ENCODE data around the gene SEC16B.
"Not testable (repeated sequence)": the region's sequence is repeated elsewhere in the genome, so short reads cannot be mapped to it uniquely, and the experiment has no call there.

The SEC16B gene

DNA sequence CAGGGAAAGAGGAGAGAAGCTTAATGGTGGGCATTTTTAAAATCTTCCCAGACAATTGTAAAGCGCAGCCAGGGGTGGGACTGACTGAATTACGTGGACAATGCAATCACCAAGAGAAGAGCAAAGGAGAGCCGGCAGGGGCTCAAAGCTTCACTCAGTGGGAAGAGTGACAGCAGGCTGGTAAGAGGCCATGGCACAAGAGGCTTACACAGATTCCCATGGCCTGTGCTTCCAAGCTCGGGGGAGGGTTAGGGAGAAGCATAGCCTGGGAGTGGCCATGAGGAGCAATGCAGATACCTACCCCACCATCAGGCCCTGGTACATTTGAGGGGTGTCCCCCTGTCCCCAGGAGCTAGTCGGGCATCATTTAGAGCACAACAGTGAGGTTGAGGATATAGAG lies 27.1 kb upstream of the SEC16B start:
- Histone ChIP-seq H3K36me3 (ENCODE audit: control insufficient read depth in 2 of 2, insufficient read depth in 1 of 2, low read length in 2 of 2) (no peaks in the 10 kb centered on the region), H3K4me3 (ENCODE audit: low read depth, low read length) (no peak overlapping the region), H3K27ac (ENCODE audit: extremely low read depth, low read depth, low read length) (no peak overlapping the region), H3K9me3 (ENCODE audit: control insufficient read depth, insufficient read depth, low read depth, low read length) (no peaks in the 10 kb centered on the region), H3K4me1 (ENCODE audit: control insufficient read depth, insufficient read depth, low read length) (no peaks in the 10 kb centered on the region)
- ChIA-PET CTCF (interaction anchor here (1.3 kb wide), 1 partner anchor 35 kb away, joined by 3 read pairs; no protein-coding TSS in a partner anchor), POLR2A (no interaction called here)
- TF ChIP-seq HOXA7 (CRISPR knock-in tag; IDR thresholded peaks at IDR 0.05; ENCODE audit: borderline replicate concordance): no peak
- no peak for TF ChIP-seq ZNF155 (tag by site-specific recombination; IDR thresholded peaks at IDR 0.05)
- TF ChIP-seq, protein P1, sequence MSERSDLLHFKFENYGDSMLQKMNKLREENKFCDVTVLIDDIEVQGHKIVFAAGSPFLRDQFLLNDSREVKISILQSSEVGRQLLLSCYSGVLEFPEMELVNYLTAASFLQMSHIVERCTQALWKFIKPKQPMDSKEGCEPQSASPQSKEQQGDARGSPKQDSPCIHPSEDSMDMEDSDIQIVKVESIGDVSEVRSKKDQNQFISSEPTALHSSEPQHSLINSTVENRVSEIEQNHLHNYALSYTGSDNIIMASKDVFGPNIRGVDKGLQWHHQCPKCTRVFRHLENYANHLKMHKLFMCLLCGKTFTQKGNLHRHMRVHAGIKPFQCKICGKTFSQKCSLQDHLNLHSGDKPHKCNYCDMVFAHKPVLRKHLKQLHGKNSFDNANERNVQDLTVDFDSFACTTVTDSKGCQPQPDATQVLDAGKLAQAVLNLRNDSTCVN (tag by site-specific recombination; optimal IDR thresholded peaks at IDR 0.05): no peak
- TF ChIP-seq, protein P2, sequence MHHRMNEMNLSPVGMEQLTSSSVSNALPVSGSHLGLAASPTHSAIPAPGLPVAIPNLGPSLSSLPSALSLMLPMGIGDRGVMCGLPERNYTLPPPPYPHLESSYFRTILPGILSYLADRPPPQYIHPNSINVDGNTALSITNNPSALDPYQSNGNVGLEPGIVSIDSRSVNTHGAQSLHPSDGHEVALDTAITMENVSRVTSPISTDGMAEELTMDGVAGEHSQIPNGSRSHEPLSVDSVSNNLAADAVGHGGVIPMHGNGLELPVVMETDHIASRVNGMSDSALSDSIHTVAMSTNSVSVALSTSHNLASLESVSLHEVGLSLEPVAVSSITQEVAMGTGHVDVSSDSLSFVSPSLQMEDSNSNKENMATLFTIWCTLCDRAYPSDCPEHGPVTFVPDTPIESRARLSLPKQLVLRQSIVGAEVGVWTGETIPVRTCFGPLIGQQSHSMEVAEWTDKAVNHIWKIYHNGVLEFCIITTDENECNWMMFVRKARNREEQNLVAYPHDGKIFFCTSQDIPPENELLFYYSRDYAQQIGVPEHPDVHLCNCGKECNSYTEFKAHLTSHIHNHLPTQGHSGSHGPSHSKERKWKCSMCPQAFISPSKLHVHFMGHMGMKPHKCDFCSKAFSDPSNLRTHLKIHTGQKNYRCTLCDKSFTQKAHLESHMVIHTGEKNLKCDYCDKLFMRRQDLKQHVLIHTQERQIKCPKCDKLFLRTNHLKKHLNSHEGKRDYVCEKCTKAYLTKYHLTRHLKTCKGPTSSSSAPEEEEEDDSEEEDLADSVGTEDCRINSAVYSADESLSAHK (tag by site-specific recombination; IDR thresholded peaks at IDR 0.05): no peak
- TF ChIP-seq ZNF664 (tag by site-specific recombination; IDR thresholded peaks at IDR 0.05): no peak
- TF ChIP-seq ZNF121 (tag by site-specific recombination; IDR thresholded peaks at IDR 0.05): no peak
- TF ChIP-seq ZNF404 (tag by site-specific recombination; IDR thresholded peaks at IDR 0.05): no peak
- TF ChIP-seq, protein P3, sequence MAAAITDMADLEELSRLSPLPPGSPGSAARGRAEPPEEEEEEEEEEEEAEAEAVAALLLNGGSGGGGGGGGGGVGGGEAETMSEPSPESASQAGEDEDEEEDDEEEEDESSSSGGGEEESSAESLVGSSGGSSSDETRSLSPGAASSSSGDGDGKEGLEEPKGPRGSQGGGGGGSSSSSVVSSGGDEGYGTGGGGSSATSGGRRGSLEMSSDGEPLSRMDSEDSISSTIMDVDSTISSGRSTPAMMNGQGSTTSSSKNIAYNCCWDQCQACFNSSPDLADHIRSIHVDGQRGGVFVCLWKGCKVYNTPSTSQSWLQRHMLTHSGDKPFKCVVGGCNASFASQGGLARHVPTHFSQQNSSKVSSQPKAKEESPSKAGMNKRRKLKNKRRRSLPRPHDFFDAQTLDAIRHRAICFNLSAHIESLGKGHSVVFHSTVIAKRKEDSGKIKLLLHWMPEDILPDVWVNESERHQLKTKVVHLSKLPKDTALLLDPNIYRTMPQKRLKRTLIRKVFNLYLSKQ (tag by site-specific recombination; IDR thresholded peaks at IDR 0.05; ENCODE audit: borderline replicate concordance): no peak
- TF ChIP-seq ZNF585B (tag by site-specific recombination; IDR thresholded peaks at IDR 0.05): no peak
- TF ChIP-seq, protein P4, sequence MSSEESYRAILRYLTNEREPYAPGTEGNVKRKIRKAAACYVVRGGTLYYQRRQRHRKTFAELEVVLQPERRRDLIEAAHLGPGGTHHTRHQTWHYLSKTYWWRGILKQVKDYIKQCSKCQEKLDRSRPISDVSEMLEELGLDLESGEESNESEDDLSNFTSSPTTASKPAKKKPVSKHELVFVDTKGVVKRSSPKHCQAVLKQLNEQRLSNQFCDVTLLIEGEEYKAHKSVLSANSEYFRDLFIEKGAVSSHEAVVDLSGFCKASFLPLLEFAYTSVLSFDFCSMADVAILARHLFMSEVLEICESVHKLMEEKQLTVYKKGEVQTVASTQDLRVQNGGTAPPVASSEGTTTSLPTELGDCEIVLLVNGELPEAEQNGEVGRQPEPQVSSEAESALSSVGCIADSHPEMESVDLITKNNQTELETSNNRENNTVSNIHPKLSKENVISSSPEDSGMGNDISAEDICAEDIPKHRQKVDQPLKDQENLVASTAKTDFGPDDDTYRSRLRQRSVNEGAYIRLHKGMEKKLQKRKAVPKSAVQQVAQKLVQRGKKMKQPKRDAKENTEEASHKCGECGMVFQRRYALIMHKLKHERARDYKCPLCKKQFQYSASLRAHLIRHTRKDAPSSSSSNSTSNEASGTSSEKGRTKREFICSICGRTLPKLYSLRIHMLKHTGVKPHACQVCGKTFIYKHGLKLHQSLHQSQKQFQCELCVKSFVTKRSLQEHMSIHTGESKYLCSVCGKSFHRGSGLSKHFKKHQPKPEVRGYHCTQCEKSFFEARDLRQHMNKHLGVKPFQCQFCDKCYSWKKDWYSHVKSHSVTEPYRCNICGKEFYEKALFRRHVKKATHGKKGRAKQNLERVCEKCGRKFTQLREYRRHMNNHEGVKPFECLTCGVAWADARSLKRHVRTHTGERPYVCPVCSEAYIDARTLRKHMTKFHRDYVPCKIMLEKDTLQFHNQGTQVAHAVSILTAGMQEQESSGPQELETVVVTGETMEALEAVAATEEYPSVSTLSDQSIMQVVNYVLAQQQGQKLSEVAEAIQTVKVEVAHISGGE (tag by site-specific recombination; conservative IDR thresholded peaks at IDR 0.05; ENCODE audit: low read depth): no peak
- TF ChIP-seq ZNF837 (tag by site-specific recombination; IDR thresholded peaks at IDR 0.05): no peak
- no peak for TF ChIP-seq ZNF792 (tag by site-specific recombination; IDR thresholded peaks at IDR 0.05)

DNA sequence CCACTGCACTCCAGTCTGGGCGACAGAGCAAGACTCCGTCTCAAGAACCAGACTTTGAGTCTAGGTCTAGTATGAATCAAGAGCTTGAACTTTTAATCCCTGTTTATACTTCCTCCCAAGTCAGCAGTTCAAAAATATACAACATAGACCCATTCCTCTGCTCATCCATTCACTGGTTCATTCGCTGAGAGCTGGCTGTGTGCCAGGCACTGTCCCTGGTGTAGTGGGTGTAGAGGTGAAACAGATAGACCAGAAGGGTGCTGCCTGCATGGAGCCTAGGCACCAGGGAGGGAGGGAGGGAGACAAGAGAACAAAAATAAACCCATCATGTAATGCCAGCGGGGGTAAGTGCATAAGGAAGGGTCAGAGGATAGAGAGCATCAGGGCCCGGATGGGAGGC lies 25.5 kb upstream of the SEC16B start:
- TF ChIP-seq ZNF585B (tag by site-specific recombination; IDR thresholded peaks at IDR 0.05): no peak
- CTCF ChIA-PET: no interaction called here
- Histone ChIP-seq H3K4me1 (ENCODE audit: control insufficient read depth, insufficient read depth, low read length) (no peaks in the 10 kb centered on the region), H3K36me3 (ENCODE audit: control insufficient read depth in 2 of 2, insufficient read depth in 1 of 2, low read length in 2 of 2) (no peaks in the 10 kb centered on the region), H3K4me3 (ENCODE audit: low read depth, low read length) (no peak overlapping the region), H3K27ac (ENCODE audit: extremely low read depth, low read depth, low read length) (no peak overlapping the region), H3K9me3 (ENCODE audit: control insufficient read depth, insufficient read depth, low read depth, low read length) (no peaks in the 10 kb centered on the region)
- POLR2A ChIA-PET: no interaction called here

DNA sequence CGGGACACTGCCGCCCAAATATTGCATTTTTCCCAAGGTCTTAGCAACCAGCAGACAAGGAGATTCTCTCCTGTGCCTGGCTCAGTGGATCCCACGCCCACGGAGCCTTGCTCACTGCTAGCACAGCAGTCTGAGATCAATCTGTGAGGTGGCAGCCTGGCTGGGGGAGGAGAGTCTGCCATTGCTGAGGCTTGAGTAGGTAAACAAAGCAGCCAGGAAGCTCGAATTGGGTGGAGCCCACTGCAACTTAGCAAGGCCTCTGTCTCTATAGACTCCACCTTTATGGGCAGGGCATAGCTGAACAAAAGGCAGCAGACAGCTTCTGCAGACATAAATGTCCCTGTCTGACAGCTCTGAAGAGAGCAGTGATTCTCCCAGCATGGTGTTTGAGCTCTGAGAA lies 16.4 kb upstream of the SEC16B start:
- H3K27ac ChIP-seq (ENCODE audit: extremely low read depth, low read depth, low read length); H3K4me3 ChIP-seq (ENCODE audit: low read depth, low read length); H3K4me1 ChIP-seq (ENCODE audit: control insufficient read depth, insufficient read depth, low read length); POLR2A ChIA-PET; H3K9me3 ChIP-seq (ENCODE audit: control insufficient read depth, insufficient read depth, low read depth, low read length); H3K36me3 ChIP-seq (ENCODE audit: control insufficient read depth in 2 of 2, insufficient read depth in 1 of 2, low read length in 2 of 2): not testable (repeated sequence)
- CTCF ChIA-PET: interaction anchor here (0.5 to 1.0 kb wide), 2 partner anchors 45 to 483 kb away, joined by 3 read pairs; no protein-coding TSS in a partner anchor
- TF ChIP-seq EGR2 (tag by site-specific recombination; IDR thresholded peaks at IDR 0.05; ENCODE audit: low read depth): peak; percentile 19; the same call in 1 of the 2 replicates

Measured in HEK293 (cell line).